ENCODE data around the gene ARF6.

ARF6 gene

DNA sequence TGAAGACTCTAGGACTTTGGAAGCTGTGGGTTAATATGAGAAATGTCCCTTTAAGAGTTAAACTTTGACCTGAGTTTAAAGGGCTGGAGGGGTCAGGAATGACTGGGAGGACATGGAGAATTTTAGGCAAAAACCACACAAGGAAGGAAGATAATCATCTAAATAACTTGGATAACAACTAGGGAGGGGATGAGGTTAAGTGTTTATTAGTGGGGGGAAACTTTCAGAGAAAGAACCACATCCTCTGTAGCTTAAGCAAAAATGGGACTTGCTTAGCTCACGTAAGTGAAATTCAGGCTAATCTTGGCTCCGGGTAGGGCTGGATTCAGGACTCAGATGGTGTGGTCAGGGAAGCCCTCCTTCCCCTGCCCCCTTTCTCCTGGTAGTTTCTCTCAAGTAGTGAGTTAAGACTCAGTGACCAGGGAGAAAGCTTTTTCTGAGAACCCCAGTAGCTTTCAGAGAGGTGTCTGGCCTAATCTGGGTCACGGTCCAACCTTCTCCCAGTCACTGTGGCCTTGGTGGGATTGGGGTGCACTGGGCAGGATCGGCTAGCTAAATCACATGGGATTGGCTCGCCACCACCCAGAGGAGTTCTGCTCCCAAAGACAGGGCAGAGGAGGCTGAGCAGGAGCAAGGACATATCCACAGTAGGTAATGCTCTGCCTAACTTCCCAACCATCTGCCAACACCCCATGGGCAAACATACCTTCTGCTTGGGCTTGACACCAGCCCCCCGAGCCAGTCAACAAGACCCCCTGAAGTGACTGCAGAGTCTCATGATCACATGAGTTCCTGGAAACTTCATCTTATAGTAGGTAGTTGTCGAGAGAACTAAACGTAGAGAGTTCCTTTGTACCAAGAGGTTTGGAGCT lies 52.8 kb downstream of the ARF6 start:
- no peak for DNase-seq
